Hippocampal formation (tissue), 2 donors: ENCODE results near the gene PROSER2.
"Not testable (repeated sequence)": the region's sequence is repeated elsewhere in the genome, so short reads cannot be mapped to it uniquely, and the experiment has no call there.

ENCODE experiments used
- DNase-seq, 2 donors: peaks; one replicate each; lab custom pipeline; 2025; lab: John Stamatoyannopoulos, UW

The PROSER2 gene

DNA sequence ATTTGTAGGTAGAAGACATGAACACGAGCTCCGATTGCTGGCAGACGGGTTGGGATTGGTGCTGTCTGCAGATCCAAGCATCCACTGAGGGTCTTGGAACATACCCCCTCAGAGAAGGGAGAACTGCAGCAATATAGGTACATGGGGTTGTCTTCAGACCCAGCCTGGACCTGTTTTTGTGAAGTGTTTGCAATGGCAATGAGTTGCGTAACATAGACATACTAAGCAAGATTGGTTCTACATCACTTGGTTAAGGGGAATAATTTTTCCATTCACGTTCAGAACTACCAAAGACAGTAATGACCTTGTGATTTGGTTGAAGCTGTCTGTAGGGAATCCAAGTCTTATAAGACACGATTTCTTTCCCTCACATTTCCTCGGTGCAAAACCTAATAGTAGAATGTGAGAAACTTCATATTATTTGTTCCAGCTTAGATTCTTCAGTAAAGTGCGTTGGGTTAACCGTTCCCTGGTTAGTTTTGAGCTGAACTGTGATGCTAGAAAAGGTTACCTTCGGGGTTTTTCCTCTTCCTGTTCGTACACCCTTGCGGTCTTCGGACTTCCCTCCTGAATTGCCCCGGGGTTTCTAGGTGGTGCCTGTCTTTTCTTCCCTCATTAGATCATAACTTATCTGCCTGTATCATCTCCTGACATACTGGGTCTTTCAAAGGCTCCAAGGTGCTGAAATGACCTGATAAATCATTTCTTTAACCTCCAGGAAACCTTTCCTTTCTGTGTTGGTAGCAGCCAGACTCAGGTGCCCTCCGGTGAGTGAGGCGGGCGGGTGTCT lies 14.4 kb downstream of the PROSER2 start:
- DNase-seq = no peak

DNA sequence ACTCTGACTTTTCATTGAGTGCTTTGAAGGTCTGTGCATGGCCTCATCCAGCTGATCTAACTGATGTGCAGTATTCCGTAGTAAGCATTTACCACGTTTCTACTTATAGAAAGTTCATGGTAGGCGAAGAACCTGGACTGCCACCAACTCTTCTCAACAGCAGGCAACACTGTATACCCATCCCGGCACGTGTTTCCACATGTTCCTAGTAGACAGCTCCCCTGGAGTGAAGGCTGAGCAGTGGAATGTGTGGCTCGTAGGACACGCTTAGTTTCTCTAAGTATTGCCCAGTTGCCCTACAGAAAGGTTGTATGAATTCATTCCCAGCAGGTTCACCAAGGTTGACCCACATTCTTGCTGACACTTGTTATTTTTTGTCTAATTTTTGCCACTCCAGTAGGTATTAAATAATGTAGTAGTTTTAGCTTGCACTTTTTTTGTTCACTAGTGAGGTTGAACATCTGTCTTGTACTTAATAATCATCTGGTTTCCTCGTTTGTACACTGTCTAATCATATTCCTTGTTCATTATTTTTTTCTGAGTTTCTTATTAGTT lies 15.2 kb downstream of the PROSER2 start:
- no peak for DNase-seq

- no peak for DNase-seq
Measured at GRCh38 chr10:11841375-11841774, 18.2 kb downstream of the PROSER2 start.

DNA sequence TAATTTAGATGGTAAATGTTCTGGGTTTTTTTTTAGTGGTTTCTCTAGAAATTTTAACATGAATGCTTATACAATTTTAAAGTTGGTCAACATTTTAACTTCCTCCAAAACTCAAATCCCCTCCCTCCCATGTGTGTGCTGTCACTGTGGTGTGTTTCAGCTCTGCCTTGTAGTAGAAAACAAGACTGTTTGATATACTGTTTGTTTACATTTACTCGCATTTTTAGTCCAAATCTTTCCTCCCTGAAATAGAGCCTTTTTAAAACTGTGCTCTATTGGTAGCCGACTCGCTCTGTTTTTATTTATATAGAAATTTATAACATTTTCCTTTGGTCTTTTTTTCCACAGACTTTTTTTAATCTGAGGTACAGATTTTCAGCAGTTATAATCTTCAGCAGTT lies 19.3 kb downstream of the PROSER2 start:
- no peak for DNase-seq

DNA sequence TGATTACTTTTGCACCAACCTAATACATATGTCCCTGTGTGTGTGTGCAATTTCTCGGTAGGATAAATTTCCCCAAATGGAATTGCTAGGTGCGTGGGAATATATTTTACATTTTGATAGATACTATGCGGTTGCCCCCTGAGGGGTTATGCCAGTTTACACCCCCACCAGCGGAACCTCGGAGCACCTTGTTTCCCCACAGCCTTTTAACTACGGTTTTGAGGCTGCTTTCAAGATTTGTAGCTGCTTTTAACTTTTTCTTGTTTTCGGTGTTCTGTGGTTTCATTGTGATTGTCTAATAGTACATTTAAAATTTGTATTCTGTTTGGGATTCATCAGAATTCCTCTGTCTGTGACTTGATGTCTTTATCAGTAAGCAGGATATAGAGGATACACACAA lies 22.0 kb downstream of the PROSER2 start:
- DNase-seq = no peak

DNA sequence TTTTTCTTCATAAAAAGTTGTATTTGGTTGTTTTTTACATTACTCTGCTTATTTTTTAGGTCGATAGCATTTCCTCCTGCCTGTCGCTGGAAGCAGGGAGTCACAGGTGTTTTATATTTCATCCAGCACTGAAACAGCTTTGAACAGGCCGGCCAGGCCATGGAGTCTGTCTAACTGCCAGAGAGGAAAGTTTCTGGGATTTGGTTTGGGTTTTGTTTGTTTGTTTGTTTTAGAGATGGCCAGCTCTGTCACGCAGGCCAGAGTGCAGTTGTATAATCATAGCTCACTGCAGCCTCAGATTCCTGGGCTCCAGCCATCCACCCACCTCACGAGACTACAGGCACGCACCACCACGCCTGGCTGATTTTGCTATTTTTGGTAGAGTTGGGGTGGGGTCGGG lies 23.4 kb downstream of the PROSER2 start:
- DNase-seq = no peak

DNA sequence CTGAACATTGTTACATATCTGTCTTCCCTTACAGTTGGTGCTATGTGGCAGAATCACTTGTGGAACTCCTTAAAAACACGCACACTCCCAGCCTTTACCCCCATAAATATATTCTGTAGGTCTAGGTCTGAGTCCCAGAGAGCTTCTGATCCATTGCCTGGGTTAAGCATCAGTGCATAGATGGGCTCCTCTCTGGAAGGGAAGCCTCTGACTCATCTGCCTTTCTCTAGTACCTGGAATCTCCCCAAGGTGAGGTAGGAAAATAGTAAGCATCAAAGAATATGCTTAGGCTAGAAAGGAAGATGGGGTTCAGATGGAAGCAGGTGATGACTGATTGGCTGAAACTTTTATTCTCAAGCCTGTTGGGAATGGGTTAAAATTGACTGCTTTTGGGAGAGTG lies 26.1 kb downstream of the PROSER2 start:
- DNase-seq = no peak

GRCh38 chr10:11849911-11850310 lies 26.8 kb downstream of the PROSER2 start:
- no peak for DNase-seq

DNA sequence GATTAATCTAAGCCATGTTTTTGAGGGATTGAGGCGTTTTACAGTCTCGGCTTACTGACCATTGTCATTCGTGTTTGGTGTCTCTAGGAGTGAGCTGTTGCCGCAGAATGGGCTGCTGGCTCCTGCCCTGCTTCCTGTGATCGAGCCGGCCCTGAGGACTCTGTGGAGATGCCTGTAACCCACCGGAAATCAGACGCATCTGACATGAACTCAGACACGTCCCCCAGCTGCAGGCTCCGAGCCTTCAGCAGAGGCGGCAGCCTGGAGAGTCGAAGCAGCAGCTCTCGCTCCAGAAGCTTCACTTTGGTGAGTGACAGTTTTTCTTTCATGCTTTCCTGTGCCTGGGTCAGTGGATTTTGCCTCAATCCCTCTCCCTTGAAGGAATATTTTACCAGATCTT lies 28.8 kb downstream of the PROSER2 start:
- no peak for DNase-seq

GRCh38 chr10:11852637-11853036 lies 29.5 kb downstream of the PROSER2 start:
- DNase-seq = not testable (repeated sequence)

DNA sequence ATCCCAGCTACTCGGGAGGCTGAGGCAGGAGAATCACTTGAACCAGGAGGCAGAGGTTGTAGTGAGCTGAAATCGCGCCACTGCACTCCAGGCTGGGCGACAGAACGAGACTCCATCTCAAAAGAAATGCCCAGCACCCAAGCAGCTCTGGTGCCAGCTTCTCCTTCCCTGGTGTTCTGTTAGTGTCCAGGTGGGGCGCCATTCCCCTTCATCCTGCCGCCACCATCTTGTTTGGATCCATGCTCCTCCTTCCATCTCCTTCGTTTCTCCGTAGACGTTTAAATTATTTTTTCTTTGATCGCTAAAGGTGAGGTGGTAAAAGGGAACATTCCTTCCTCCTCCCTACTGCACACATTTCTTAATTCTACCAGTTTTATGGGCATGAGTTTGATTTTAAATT lies 30.3 kb downstream of the PROSER2 start:
- DNase-seq = no peak

DNA sequence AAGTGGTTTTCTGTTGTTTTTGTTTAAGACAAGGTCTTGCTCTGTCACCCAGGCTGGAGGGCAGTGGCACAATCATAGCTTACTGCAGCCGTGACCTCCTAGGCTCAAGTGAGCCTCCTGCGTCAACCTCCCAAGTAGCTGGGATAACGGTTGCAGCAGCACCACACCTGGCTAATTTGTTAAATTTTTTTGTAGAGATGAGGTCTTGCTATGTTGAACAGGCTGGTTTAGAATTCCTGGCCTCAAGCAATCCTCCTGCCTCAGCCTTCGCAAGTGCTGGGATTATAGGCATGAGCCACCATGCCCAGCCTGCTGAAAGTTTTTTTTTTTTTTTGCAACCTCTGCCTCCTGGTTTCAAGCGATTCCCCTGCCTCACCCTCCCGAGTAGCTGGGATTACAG lies 31.1 kb downstream of the PROSER2 start:
- no peak for DNase-seq

DNA sequence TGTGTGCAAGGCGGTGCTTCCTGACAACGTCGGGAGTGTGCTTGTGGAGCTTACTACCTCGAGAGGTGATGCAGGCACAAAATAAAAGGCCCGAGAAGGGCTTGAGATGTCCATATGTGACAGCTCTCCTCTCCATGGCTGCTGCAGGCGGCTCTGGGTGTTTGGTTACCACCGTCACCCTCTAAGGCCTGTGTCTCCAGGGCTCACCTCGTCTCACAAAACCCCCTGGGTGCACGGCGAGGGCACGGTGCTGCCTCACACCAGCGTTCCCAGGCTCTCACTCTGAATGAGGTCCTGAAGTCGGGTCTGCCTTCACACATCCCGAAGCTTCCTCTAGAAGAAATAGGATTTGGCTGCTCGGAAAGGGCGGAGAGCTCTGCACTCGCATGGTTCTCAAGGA lies 32.9 kb downstream of the PROSER2 start:
- no peak for DNase-seq

DNA sequence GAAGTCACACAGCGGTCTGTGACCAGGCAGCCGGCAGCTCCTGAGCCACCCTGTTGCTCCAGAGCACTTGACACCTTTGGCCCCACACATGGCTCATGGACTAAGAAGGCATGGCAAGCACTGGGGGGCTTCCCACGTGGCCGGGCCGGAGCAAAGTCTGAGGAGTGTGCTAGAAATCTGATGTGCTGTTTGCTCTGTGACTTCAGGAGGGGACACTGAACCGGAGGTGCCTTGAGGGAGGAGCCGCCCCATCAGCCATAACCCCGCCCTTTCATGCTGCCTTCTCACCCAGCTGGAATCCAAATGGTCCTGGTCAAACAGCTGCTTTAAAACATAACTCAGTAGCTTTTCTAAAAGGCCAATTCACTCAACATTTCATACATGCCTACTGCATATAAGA lies 33.5 kb downstream of the PROSER2 start:
- no peak for DNase-seq

GRCh38 chr10:11858093-11858492 lies 34.9 kb downstream of the PROSER2 start:
- no peak for DNase-seq

- DNase-seq = no peak
Measured at GRCh38 chr10:11861341-11861740, 38.2 kb downstream of the PROSER2 start.

GRCh38 chr10:11861811-11862428 lies 38.8 kb downstream of the PROSER2 start:
- no peak for DNase-seq

DNA sequence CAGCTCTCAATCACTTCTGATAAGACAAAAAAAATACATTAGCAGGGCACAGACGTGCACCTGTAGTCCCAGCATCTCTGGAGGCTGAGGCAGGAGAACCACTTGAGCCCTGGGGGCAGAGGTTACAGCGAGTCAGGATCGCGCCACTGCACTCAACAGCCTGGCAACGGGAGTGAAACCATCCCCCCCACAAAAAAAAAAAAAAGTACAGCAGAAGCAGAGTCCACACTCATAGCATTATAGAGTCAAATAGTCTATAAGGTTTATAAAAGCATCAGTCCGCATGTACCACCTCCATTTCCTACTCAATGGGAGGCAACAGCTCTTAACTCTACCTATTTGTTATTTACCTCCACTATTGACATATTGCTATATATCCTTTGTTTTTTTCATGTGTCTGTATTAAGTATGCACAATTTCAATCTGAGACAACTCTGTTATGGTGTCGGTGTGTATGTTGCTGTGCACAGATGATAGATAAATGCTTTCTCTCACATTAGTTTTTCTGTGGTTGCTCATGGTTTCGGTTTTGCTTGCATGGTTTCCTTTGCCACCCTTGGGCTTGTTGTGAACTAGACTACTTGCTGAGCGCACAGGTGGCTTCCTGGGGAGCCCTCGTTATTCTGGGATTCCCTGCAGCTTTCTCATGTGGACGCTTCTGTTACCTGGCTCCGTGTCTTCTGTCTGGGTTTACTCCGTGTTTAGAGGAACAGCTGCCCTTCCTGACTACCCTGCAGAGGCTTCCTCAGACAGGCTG lies 40.4 kb downstream of the PROSER2 start:
- no peak for DNase-seq

DNA sequence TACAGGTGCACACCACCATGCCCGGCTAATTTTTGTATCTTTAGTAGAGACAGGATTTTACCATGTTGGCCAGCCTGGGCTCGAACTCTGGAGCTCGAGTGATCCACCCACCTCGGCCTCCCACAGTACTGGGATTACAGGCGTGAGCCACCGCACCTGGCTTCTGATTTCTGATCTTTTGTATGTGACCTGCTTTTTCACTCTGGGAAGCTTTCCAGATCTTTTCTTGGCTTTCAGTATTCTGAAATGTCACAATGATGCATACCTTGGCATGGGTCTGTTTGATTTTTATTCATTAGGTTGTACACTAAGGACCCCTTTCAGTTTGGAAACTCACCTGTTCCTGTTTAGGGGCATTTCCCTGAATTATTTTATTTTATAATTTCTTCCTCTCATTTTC lies 41.6 kb downstream of the PROSER2 start:
- DNase-seq = no peak

GRCh38 chr10:11865561-11865960 lies 42.4 kb downstream of the PROSER2 start:
- DNase-seq = no peak

DNA sequence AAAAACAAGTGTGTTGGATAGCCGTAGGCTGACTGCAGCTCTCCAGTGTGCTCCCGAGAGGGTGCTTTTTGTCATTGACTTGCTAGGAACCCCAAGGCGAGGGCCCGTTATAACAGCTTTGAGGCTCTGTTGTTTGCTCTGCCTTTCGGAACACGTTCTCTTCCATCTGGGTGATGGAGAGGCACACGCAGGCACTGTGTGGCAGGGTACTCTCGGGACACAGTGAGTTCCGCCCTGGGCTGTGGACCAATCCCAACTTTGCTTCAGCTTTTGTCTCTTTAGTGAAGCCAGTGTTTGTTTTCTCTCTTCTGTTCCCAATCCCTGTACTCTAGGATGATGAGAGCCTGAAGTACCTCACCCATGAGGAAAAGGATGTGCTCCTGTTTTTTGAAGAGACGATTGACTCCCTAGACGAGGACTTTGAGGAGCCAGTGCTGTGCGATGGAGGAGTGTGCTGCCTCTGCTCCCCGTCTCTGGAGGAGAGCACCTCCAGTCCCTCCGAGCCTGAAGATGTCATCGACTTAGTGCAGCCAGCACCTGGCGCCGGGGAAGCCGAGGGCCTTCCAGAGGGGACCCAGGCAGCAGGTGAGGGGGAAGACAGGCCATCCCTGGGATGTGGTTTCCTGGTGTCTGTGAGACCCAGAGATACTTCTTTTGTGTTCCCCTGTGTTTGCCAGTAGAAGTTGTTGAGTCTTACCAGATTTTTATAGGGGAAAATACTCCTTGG lies 43.2 kb downstream of the PROSER2 start:
- no peak for DNase-seq

DNA sequence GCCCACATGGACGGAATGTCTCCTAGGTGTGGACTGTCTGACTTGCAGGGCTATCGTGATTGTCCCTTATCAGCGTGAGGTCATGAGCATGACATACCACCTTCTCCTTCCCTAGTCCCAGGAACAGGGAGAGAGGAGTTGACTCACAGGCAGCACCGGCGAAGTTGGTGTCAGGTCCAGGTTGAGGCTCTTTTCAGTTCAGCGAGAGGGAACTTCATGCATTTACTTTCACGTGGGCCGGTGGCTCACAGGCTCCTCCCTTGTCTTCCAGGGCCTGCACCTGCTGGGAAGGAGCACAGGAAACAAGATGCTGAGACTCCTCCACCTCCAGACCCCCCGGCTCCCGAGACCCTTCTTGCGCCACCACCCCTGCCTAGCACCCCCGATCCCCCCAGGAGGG lies 46.1 kb downstream of the PROSER2 start:
- no peak for DNase-seq
